Suprapubic skin (tissue), 4 donors: ENCODE data around the gene GH1.

ENCODE experiments used
- CTCF ChIP-seq, 2 donors: fragments of 200-600 bp in 1 of 2; fragments of 450-650 bp in 1 of 2; sonication (generic) in 1 of 2; IDR thresholded peaks; one replicate each; pipeline ENCODE4 v1.5.1; 2016 to 2019; ENCODE audit warnings: antibody characterized with exemption in 2 of 2, mild to moderate bottlenecking in 1 of 2, moderate library complexity in 1 of 2
- EP300 ChIP-seq: sonication (generic); formaldehyde crosslinking; IDR thresholded peaks from one replicate; pipeline ENCODE4 v1.6.1; 2017; ENCODE audit warnings: antibody characterized with exemption
- POLR2A ChIP-seq, 2 donors: fragments of 450-650 bp; IDR thresholded peaks; one replicate each; pipeline ENCODE4 v1.6.1; 2017; ENCODE audit warnings: antibody characterized with exemption in 2 of 2, mild to moderate bottlenecking in 2 of 2, moderate library complexity in 2 of 2
- POLR2AphosphoS5 ChIP-seq, 3 donors: sonication (generic); formaldehyde crosslinking; IDR thresholded peaks; one replicate each; pipeline ENCODE4 v1.6.1; 2017; ENCODE audit warnings: antibody characterized with exemption in 3 of 3

- no peak for TF ChIP-seq POLR2AphosphoS5 (IDR thresholded peaks at IDR 0.05)
- TF ChIP-seq POLR2A (IDR thresholded peaks at IDR 0.05) = no peak
- TF ChIP-seq CTCF (IDR thresholded peaks at IDR 0.05) = no peak
- TF ChIP-seq EP300 = no peak
These were observed 36.6 kb upstream of the GH1 start for GRCh38 chr17:63955232-63955631.
